GM12801 (cell line): ENCODE results near the gene MNS1.

Experiments used
- CTCF ChIP-seq: IDR thresholded peaks from one replicate; pipeline ENCODE4 v1.5.1; 2011; ENCODE audit warnings: control low read depth; ENCODE audit not compliant: insufficient read length; ENCODE audit errors: extremely low read depth

MNS1 gene

GRCh38 chr15:56490461-56490860 lies 25.5 kb upstream of the MNS1 start:
- TF ChIP-seq CTCF = no peak

GRCh38 chr15:56484287-56484686 lies 19.4 kb upstream of the MNS1 start:
- TF ChIP-seq CTCF = no peak

- no peak for TF ChIP-seq CTCF
Measured at GRCh38 chr15:56475351-56475750, 10.4 kb upstream of the MNS1 start.

- TF ChIP-seq CTCF = no peak
Measured at GRCh38 chr15:56473017-56473416, 8.1 kb upstream of the MNS1 start.

- no peak for TF ChIP-seq CTCF
Measured at GRCh38 chr15:56472278-56472677, 7.3 kb upstream of the MNS1 start.

GRCh38 chr15:56471440-56472069 lies 6.6 kb upstream of the MNS1 start:
- TF ChIP-seq CTCF = no peak

- no peak for TF ChIP-seq CTCF
Measured at GRCh38 chr15:56469483-56469882, 4.5 kb upstream of the MNS1 start.
